ENCODE data around the gene B4GALT2. TPM values are rescaled to one million over a fixed set of nuclear protein-coding genes. Genes with fewer than 3 reads are reported as not detected.

Gene B4GALT2
- total and polyA plus RNA-seq, 10 of the 15 experiments (the other 5 are each of a cell fraction or from before 2014, with no cell fraction given) = 0.98 to 61.0 (median 23.4) TPM

DNA sequence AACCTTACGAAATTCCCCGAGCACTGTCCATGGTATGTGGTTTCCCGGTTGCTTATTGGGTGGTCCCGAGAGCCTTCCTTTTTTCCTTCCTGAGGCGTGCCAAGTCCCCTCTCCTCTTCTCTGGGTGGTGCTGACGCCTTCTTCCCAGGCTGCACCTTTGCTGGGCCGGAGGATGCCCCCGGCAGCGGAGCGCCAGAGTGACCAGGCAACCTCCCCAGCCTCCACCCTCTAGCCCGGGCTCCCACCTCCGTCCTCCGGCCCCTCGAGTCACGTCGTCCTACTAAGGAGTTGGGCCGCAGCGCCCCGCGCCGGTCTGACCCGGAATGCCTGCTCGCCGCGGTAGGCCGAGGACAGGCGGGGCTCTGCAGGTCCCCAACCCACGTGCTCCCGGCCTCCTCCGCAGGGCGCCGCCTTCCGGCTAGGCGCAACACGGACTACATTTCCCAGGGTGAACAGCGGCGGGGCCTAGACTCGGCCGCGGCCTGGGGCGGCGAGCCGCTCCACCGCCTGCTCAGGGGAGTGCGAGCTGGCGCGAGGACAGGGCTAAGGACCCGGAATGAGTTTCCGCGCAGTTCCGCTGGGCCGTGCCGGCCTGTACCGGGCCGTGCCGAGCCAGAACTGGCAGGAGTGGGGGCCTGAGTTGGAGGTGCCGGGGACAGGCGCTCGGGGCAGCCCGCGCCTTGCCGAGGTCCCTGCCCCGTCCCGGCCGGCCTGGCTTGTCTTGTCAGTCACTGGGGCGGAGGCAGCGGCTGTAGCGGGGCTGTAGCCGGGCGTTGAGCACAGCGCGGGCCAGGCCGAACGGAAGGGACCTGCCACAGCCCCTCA lies 32.6 kb upstream of the B4GALT2 start, which contains the start of gene IPO13 (continued):
- TF ChIP-seq E2F4 (IDR thresholded peaks at IDR 0.05; ENCODE audit: low read depth, low read length) = peak; percentile 22; the same call in 1 of the 2 replicates
- 0 out of 2 replicates have a peak, but pooled peaks have one; percentile 17 for TF ChIP-seq TCF3 (IDR thresholded peaks at IDR 0.05; ENCODE audit: borderline replicate concordance, insufficient read depth, low read depth, low read length)
- TF ChIP-seq MTA2 (IDR thresholded peaks at IDR 0.05; ENCODE audit: low read depth) = no peak
- TF ChIP-seq, protein P1, sequence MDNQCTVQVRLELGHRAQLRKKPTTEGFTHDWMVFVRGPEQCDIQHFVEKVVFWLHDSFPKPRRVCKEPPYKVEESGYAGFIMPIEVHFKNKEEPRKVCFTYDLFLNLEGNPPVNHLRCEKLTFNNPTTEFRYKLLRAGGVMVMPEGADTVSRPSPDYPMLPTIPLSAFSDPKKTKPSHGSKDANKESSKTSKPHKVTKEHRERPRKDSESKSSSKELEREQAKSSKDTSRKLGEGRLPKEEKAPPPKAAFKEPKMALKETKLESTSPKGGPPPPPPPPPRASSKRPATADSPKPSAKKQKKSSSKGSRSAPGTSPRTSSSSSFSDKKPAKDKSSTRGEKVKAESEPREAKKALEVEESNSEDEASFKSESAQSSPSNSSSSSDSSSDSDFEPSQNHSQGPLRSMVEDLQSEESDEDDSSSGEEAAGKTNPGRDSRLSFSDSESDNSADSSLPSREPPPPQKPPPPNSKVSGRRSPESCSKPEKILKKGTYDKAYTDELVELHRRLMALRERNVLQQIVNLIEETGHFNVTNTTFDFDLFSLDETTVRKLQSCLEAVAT (IDR thresholded peaks at IDR 0.05) = peak; percentile 49; the same call in 1 of the 2 replicates
- no peak for TF ChIP-seq NR2F1 (conservative IDR thresholded peaks at IDR 0.05)
- no peak for TF ChIP-seq SREBF2 (IDR thresholded peaks at IDR 0.05; ENCODE audit: low read length)
- TF ChIP-seq CBX5 (IDR thresholded peaks at IDR 0.05; ENCODE audit: low read depth) = no peak; the same call in 1 of the 2 replicates
- TF ChIP-seq SMC3 (IDR thresholded peaks at IDR 0.05; ENCODE audit: borderline replicate concordance, low read length) = peak; percentile 33; the same call in 1 of the 2 replicates
- TF ChIP-seq EED (IDR thresholded peaks at IDR 0.05; ENCODE audit: low read depth) = no peak
- peak; percentile 54 to 78; a peak in 3 of 4 replicates for TF ChIP-seq BHLHE40 (IDR thresholded peaks at IDR 0.05; ENCODE audit: borderline replicate concordance in 1 of 2, low read depth in 2 of 2, low read length in 1 of 2)
- TF ChIP-seq SUPT20H (IDR thresholded peaks at IDR 0.05; ENCODE audit: borderline replicate concordance, control insufficient read depth, low read depth, low read length) = no peak
- 0 out of 2 replicates have a peak, but pooled peaks have one; percentile 12 for TF ChIP-seq RFX5 (IDR thresholded peaks at IDR 0.05; ENCODE audit: low read depth, low read length)
- no peak for TF ChIP-seq EZH2 (IDR thresholded peaks at IDR 0.05; ENCODE audit: borderline replicate concordance, control insufficient read depth, low read depth, low read length)
- peak; percentile 37 for TF ChIP-seq RUNX3 (IDR thresholded peaks at IDR 0.05; ENCODE audit: low read length)
- peak; percentile 56 for TF ChIP-seq SP1 (IDR thresholded peaks at IDR 0.05; ENCODE audit: low read depth, low read length)
- no peak for TF ChIP-seq ZNF384 (IDR thresholded peaks at IDR 0.05; ENCODE audit: borderline replicate concordance, low read depth, low read length)
- no peak for TF ChIP-seq PRDM15 (CRISPR knock-in tag; IDR thresholded peaks at IDR 0.05)
- no peak for TF ChIP-seq RCOR1 (conservative IDR thresholded peaks at IDR 0.05; ENCODE audit: low read depth, low read length)
- TF ChIP-seq DPF2 (IDR thresholded peaks at IDR 0.05) = peak; percentile 90
- TF ChIP-seq, protein P2, sequence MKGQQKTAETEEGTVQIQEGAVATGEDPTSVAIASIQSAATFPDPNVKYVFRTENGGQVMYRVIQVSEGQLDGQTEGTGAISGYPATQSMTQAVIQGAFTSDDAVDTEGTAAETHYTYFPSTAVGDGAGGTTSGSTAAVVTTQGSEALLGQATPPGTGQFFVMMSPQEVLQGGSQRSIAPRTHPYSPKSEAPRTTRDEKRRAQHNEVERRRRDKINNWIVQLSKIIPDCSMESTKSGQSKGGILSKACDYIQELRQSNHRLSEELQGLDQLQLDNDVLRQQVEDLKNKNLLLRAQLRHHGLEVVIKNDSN (IDR thresholded peaks at IDR 0.05; ENCODE audit: borderline replicate concordance, extremely low read length, insufficient read depth, low read depth, low read length) = peak; percentile 89
- no peak for TF ChIP-seq CHD4 (IDR thresholded peaks at IDR 0.05)

All from GM12878 (cell line).